ENCODE measurements around the gene FBXO44. TPM values are rescaled to one million over a fixed set of nuclear protein-coding genes. Genes with fewer than 3 reads are reported as not detected.

FBXO44 gene
- total RNA-seq (2021; ENCODE audit: unreplicated experiment) = 60.9 TPM
- 51.1 and 54.2 TPM in 2 replicates for polyA plus RNA-seq (2012)
- percentile 67 among the genes with signal in this experiment for Bru-seq, nascent RNA
- BruChase-seq, experiment 1, labeled RNA remaining after a 6-hour chase = percentile 81 among the genes with signal in this experiment
- percentile 82 among the genes with signal in this experiment for BruChase-seq, experiment 2, labeled RNA remaining after a 2-hour chase
- long read RNA-seq, transcript FBXO44-202 (6 exons, 2,903 nt) = minor isoform, 5 of 109 reads
- long read RNA-seq, transcript FBXO44-204 (5 exons, 1,734 nt) = major isoform, 19 of 109 reads
- long read RNA-seq, partial matches to known transcripts = 45 of 109 reads
- long read RNA-seq, other reads (novel, unspliced or antisense) = 36 of 109 reads

DNA sequence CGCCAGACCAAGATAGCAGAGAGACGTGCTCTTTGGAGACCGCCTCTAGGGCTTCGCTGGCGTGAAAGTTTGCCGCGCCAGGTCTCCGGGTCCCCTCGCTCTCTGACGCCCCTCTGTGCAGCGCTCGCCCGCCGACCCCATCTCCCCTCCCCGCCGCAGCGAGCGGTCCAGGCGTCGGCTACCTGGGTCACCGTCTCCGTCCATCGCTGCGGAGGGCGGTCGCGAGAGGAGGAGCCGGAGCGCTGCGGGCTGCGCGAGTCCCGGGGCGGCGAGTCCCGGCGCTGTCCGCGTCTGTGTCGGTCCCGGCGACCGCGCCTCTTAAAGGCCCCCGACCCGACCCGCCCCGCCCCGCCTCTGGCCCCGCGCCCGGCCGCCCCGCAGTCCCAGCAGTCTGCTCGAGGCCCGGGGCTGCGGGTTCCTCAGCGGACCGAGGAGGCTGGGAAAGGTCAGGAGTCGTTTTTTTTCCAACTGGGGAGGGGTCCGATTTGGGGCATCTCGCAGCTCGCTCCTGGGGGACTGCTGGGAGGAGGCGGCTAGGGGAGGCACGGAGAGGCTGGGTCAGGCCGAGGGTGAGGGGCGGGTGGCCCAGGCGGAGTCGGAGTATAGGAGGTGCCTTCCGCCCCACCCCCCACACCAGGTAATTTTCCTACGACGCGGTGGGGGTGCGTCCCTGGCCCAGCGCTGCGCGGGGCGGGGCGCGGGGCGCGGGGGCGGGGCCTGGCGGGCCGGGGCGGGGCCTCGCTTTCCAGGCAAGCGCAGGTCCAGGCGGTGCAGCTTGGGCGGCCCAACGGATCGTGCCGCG lies at the start of gene FBXO44, which contains the start of gene FBXO2:
Gene FBXO44 (plus strand): TSS at position 741 of the 802 bp plus-strand sequence. CDS start 959 bp downstream, outside the sequence.
Gene FBXO2 (minus strand): TSS at position 293 of the 802 bp plus-strand sequence. CDS start 89 bp downstream, at position 204.
- no peak for TF ChIP-seq ZBTB33 (IDR thresholded peaks at IDR 0.05; ENCODE audit: extremely low read depth, insufficient replicate concordance, low read length)
- no peak for TF ChIP-seq CEBPB (IDR thresholded peaks at IDR 0.05; ENCODE audit: low read depth)
- TF ChIP-seq SRF (IDR thresholded peaks at IDR 0.05; ENCODE audit: low read depth) = no peak
- TF ChIP-seq POLR2AphosphoS5 (IDR thresholded peaks at IDR 0.05; ENCODE audit: low read depth, low read length) = peak; percentile 81
- RAD21 ChIA-PET (ENCODE audit: low non-redundant PET in 1 of 2, low total read pairs in 2 of 2, uncharacterized antibody in 2 of 2, unreplicated experiment in 2 of 2) = no interaction called here
- Histone ChIP-seq H3K27ac (ENCODE audit: low read depth, low read length) (peak within 1 kb of the TSS; percentile 87), H3K9me2 (ENCODE audit: insufficient read depth) (no peaks in the 10 kb centered on the region), H3K9me3 (ENCODE audit: control insufficient read depth in 1 of 2, insufficient read depth in 1 of 2, low read depth in 1 of 2, low read length in 2 of 2) (no peaks in the 10 kb centered on the region), H3K27me3 (ENCODE audit: insufficient read depth, low read length) (no peaks in the 10 kb centered on the region), H3K36me3 (ENCODE audit: control insufficient read depth in 1 of 2, insufficient read depth in 2 of 2, low read length in 2 of 2) (peaks cover 10 to 16% of the 10 kb centered on the region in 2 experiments), H3K4me2 (ENCODE audit: low read length) (peak within 1 kb of the TSS; percentile 98), H4K20me1 (ENCODE audit: insufficient read depth) (no peaks in the 10 kb centered on the region), H3K4me3 (replicated peaks in 1 of 2; ENCODE audit: low read depth in 1 of 2, low read length in 2 of 2) (peak within 1 kb of the TSS; percentile 63 to 80), H3K79me2 (ENCODE audit: insufficient read depth, low read length) (peaks cover 16% of the 10 kb centered on the region; the same call in 1 of the 2 replicates), H2AFZ (ENCODE audit: low read depth, low read length, poor library complexity, severe bottlenecking) (no peak within 1 kb of the TSS), H3K4me1 (ENCODE audit: control insufficient read depth in 1 of 2, insufficient read depth in 2 of 2, low read length in 2 of 2) (peaks cover 28 to 53% of the 10 kb centered on the region in 2 experiments; a peak in 3 of 4 replicates), H3K9ac (ENCODE audit: low read length) (peak within 1 kb of the TSS; percentile 72)
- BruUV-seq (replicated peaks) = no TSS peak
- CTCF ChIA-PET = interaction anchor here (1.5 to 3.3 kb wide), 3 partner anchors 8 to 68 kb away, joined by 4 to 23 read pairs (median 5); partner anchors contain the start of gene FBXO6
- intact Hi-C loops (cut with micrococcal nuclease) = no loop called here
- ATAC-seq (peak; percentile 75), DNase-seq (ENCODE audit: low read depth, low spot score) (peak; percentile 26)
- POLR2A ChIA-PET = interaction anchor here (0.7 to 2.3 kb wide), 3 partner anchors 10 to 370 kb away, joined by 3 to 11 read pairs (median 5); partner anchors contain the start of gene FBXO6
